Fibroblast of the aortic adventitia (primary cell): ENCODE data around the gene STKLD1. TPM values are rescaled to one million over a fixed set of nuclear protein-coding genes. Genes with fewer than 3 reads are reported as not detected.

Source experiments
- DNase-seq: peaks from one replicate; pipeline ENCODE4 v3.0.0-alpha.2; 2010; ENCODE audit warnings: low read depth
- H3K4me3 ChIP-seq: 2 replicates; pipeline ENCODE4 v1.5.1; 2011; ENCODE audit warnings: low read depth, mild to moderate bottlenecking, control low read depth, low read length, moderate library complexity
- total RNA-seq: library from RNA; depleted of rRNA; stranded (reverse); fragments of >200 nt; gene quantifications from 2 replicates; pipeline ENCODE4 v1.2.3, GENCODE V29; 2012; ENCODE audit warnings: low replicate concordance
- TF ChIP-seq, protein P1 (sequence below): IDR thresholded peaks from 2 replicates; pipeline ENCODE4 v1.5.1; 2011; ENCODE audit warnings: mild to moderate bottlenecking, low read length, control low read depth, inconsistent platforms; ENCODE audit not compliant: insufficient read depth

Gene STKLD1
- total RNA-seq, 1 donor: 1.3 TPM

DNA sequence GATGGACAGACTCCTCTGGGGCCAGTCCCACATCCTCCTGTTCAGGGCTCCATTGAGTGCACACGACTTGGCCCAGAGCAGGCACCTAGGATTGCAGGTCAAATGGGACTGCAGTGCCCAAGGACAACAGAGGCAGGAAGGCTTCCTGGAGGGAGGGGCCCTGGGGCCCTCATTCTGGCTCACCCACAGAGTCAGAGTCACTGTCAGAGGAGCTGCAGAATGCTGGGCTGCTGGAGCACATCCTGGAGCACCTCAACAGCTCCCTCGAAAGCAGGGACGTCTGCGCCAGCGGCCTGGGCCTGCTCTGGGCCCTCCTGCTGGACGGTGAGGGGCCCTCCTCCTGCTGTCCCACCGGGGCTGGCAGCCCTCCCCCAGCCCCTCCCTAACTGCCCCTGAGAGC, 26.5 kb downstream of the STKLD1 start:
- DNase-seq: no peak

DNA sequence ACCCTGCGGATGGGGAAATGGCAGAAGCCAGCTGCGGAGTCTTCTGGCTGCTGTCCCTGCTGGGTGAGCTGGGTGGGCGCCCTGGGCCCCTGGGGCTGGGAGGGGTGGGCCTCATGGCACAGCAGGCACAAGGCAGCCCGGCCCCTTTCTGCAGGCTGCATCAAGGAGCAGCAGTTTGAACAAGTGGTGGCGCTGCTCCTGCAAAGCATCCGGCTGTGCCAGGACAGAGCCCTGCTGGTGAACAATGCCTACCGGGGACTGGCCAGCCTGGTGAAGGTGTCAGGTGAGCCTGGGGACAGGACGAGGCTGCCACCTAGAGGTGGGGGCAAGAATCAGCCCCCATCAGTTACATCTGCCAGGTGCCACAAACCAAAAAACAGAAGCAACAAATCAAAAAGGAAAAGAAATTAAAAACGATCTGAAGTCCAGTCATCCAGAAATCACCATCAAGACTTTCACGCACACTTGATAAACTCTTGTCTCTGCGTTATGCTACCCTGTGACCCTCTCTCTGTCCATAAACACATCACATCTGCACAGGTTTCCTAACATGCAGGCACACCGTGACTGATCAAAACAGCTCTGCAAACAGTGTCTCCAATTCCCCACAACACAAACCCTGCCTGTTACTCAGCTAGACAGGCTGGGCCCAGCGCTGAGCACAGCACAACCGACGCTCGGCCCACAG, 27.7 kb downstream of the STKLD1 start:
- no peak for DNase-seq
- TF ChIP-seq, protein P1, sequence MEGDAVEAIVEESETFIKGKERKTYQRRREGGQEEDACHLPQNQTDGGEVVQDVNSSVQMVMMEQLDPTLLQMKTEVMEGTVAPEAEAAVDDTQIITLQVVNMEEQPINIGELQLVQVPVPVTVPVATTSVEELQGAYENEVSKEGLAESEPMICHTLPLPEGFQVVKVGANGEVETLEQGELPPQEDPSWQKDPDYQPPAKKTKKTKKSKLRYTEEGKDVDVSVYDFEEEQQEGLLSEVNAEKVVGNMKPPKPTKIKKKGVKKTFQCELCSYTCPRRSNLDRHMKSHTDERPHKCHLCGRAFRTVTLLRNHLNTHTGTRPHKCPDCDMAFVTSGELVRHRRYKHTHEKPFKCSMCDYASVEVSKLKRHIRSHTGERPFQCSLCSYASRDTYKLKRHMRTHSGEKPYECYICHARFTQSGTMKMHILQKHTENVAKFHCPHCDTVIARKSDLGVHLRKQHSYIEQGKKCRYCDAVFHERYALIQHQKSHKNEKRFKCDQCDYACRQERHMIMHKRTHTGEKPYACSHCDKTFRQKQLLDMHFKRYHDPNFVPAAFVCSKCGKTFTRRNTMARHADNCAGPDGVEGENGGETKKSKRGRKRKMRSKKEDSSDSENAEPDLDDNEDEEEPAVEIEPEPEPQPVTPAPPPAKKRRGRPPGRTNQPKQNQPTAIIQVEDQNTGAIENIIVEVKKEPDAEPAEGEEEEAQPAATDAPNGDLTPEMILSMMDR: peak; percentile 55
- H3K4me3 ChIP-seq: no peak overlapping the region

More for the DNA sequence above, 26.5 kb downstream of the STKLD1 start:
- TF ChIP-seq, protein P1: no peak
- H3K4me3 ChIP-seq: no peak overlapping the region

DNA sequence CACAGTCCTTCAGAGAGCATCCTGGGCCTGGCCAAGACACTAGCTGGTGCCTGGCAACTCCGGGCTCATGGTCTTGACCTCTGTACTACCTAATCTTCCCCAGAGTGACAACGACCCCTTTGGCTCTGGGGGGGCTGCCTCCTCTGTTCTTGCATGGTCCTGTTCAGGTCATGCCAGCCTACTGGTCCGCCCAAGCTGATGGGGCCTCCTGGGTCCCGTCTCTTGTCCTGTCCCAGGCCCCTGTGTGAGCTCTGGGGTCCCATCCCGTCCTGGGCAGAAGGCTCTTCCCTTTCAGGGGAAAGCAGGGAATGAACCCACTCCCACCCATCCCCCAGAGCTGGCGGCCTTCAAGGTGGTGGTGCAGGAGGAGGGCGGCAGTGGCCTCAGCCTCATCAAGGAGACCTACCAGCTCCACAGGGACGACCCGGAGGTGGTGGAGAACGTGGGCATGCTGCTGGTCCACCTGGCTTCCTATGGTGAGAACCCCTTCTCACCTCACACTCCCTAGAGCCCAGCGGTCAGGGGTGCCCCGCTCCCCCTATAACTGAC, 28.4 kb downstream of the STKLD1 start:
- DNase-seq: no peak
- H3K4me3 ChIP-seq: no peak overlapping the region
- TF ChIP-seq, protein P1: no peak

DNA sequence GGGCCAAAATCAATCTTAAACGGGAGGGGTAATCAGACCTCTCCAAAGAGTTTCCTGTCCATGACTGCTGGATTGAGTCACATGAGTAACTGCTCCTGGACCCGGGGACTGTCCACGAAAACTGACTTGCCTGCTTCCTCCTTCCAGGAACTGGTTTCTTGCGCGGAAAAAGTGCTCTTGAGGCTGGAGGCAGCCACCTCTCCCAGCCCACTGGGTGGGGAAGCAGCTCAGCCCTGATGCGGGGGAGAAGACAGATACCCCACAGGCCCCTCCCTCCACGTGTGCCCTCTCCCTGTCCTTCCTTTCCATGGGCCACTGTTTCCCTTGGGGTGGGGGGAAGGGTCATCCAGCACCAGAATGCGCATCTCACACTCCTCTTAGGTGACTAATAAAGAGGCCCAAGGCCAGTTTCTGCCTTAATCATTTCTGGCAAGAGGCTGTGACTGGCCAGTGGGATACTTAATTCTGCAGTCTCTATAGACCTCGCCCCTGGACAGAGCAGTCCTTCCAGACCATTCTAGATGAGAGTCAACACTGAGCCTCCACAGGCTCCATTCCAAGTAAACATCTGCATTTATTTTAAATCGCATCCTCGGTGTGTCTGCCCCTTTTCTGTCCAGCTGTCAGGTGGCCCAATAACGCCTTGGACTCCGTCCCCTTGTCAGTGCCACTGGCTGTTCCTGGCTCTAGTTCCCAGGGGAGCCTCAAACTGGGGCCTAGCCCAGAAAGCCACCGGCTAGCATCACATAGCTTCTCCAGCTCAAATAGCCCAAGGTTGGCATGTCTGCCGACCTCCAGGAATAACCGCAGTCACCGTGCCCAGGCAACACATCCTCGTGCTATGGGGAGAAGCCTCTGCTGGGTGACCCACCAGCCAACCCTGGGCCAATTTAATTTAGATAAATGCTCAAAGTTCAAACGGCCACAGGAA, 29.6 kb downstream of the STKLD1 start:
- TF ChIP-seq, protein P1: no peak
- peak; percentile 65 for DNase-seq
- H3K4me3 ChIP-seq: no peak overlapping the region

DNA sequence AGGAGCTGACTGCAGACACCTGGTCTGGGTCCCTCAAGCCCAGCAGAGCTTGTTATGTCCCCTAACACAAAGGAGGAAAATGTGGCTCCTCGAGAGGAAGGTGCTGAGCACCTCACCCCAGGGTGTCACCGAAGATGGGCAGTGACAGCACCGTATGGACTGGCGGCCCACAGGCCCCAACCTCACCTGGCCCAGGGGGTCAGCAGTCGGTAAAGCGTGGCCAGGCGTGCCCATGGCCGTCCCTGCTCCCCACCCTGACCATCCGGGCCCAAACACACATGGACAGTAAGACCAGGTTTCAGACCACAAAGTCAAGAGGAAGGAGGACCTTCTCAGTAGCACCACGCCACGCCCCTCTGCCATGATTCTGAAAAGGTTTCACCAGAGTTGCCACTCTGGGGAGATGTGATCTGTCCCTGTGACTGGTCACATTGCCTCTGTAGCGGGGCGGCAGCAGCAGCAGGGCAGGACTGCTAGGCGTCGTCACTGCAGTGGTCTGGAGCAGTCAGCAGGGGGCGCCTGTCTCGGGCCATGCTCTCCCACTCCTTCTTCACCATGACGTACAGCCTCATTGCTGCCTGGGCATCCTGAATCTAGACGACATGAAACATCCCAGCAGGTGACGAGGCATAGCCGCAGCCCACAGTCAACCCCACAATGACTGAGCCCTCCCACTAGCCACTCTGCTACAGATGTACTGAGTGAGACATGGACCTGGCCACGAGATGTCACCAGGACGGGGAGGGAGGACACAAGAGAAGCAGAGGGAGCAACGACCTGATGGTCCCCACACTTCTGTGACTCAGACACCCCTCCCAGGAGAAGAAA, 30.5 kb downstream of the STKLD1 start:
- no peak overlapping the region for H3K4me3 ChIP-seq
- TF ChIP-seq, protein P1: peak; percentile 93
- peak; percentile 69 for DNase-seq

DNA sequence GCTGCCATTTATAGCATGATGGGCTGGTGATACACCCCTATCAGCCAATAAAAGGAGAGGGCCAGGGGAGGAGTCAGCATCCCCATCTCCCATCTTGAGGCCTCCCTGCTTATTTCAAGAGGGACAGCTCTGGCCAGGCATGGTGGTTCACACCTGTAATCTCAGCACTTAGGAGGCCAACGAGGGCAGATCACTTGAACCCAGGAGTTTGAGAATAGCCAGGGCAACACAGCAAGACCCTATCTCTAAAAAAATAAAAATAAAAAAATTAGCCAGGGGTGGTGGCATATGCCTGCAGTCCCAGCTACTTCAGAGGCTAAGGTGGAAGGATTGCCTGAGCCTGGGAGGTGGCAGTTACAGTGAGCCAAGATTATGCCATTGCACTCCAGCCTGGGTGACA, 31.9 kb downstream of the STKLD1 start:
- TF ChIP-seq, protein P1: no peak
- H3K4me3 ChIP-seq: no peak overlapping the region
- no peak for DNase-seq
